Measurements from ENCODE around the gene ZNF267. TPM values are rescaled to one million over a fixed set of nuclear protein-coding genes. Genes with fewer than 3 reads are reported as not detected.

ZNF267 gene
- total RNA-seq, 1 donor from 2014 or later = 14.0 TPM

- Histone ChIP-seq H3K4me3 (ENCODE audit: low read depth, low read length) (no peak overlapping the region), H3K36me3 (ENCODE audit: control insufficient read depth, insufficient read depth, low read length) (peaks cover 6% of the 10 kb centered on the region), H3K27me3 (ENCODE audit: control insufficient read depth, insufficient read depth, low read length) (no peaks in the 10 kb centered on the region)
- no peak for TF ChIP-seq CTCF (IDR thresholded peaks at IDR 0.05; ENCODE audit: insufficient read depth, low read length, severe bottlenecking)
- DNase-seq (ENCODE audit: low read depth) (peak; percentile 94), FAIRE-seq (no peak)
Measured at GRCh38 chr16:31876951-31877828, 3.6 kb downstream of the ZNF267 start.

- no peak overlapping the region for H3K4me3 ChIP-seq (ENCODE audit: low read depth, low read length)
- no peak for FAIRE-seq
- no peak for TF ChIP-seq CTCF (IDR thresholded peaks at IDR 0.05; ENCODE audit: insufficient read depth, low read length, severe bottlenecking)
Measured at GRCh38 chr16:31877876-31878642, 4.5 kb downstream of the ZNF267 start.

GRCh38 chr16:31879937-31880321 is 6.3 kb downstream of the ZNF267 start:
- no peak overlapping the region for H3K4me3 ChIP-seq (ENCODE audit: low read depth, low read length)
- no peaks in the 10 kb centered on the region for H3K27me3 ChIP-seq (ENCODE audit: control insufficient read depth, insufficient read depth, low read length)
- TF ChIP-seq CTCF (IDR thresholded peaks at IDR 0.05; ENCODE audit: insufficient read depth, low read length, severe bottlenecking) = no peak
- DNase-seq (ENCODE audit: low read depth) = no peak
- peaks cover 7% of the 10 kb centered on the region for H3K36me3 ChIP-seq (ENCODE audit: control insufficient read depth, insufficient read depth, low read length)
- no peak for FAIRE-seq

More at GRCh38 chr16:31877876-31878642, 4.5 kb downstream of the ZNF267 start:
- DNase-seq (ENCODE audit: low read depth) = no peak
- H3K36me3 ChIP-seq (ENCODE audit: control insufficient read depth, insufficient read depth, low read length) = peaks cover 6% of the 10 kb centered on the region
- no peaks in the 10 kb centered on the region for H3K27me3 ChIP-seq (ENCODE audit: control insufficient read depth, insufficient read depth, low read length)

GRCh38 chr16:31880322-31880979 is 6.8 kb downstream of the ZNF267 start:
- H3K27me3 ChIP-seq (ENCODE audit: control insufficient read depth, insufficient read depth, low read length) = no peaks in the 10 kb centered on the region
- peaks cover 10% of the 10 kb centered on the region for H3K36me3 ChIP-seq (ENCODE audit: control insufficient read depth, insufficient read depth, low read length)
- TF ChIP-seq CTCF (IDR thresholded peaks at IDR 0.05; ENCODE audit: insufficient read depth, low read length, severe bottlenecking) = no peak
- DNase-seq (ENCODE audit: low read depth) (peak; percentile 73), FAIRE-seq (no peak)
- H3K4me3 ChIP-seq (ENCODE audit: low read depth, low read length) = no peak overlapping the region

GRCh38 chr16:31886227-31886626 is 12.6 kb downstream of the ZNF267 start:
- no peak for FAIRE-seq

More at GRCh38 chr16:31886227-31886626, 12.6 kb downstream of the ZNF267 start:
- Histone ChIP-seq H3K4me3 (ENCODE audit: low read depth, low read length) (no peak overlapping the region), H3K36me3 (ENCODE audit: control insufficient read depth, insufficient read depth, low read length) (peaks cover 10% of the 10 kb centered on the region), H3K27me3 (ENCODE audit: control insufficient read depth, insufficient read depth, low read length) (no peaks in the 10 kb centered on the region)
- no peak for TF ChIP-seq CTCF (IDR thresholded peaks at IDR 0.05; ENCODE audit: insufficient read depth, low read length, severe bottlenecking)
- DNase-seq (ENCODE audit: low read depth) = no peak

Measured in bronchial epithelial cell (primary cell).